PC-3 (cell line): Measurements from ENCODE around the gene OR2C1.

Experiments used
- EZH2 ChIP-seq: fragments of 300-600 bp; sonication (generic); IDR thresholded peaks from one replicate; pipeline ENCODE4 v1.6.1; 2017; ENCODE audit warnings: antibody characterized with exemption, mild to moderate bottlenecking, low read length; ENCODE audit not compliant: unreplicated experiment
- EZH2phosphoT487 ChIP-seq: fragments of 300-600 bp; sonication (generic); IDR thresholded peaks from 2 replicates; pipeline ENCODE4 v1.6.1; 2018; ENCODE audit warnings: mild to moderate bottlenecking, antibody characterized with exemption, low read length, borderline replicate concordance
- TF ChIP-seq, protein P1 (sequence below): fragments of 300-600 bp; sonication (generic); conservative IDR thresholded peaks from 2 replicates; pipeline ENCODE4 v1.5.1; 2017; ENCODE audit warnings: antibody characterized with exemption, low read depth, mild to moderate bottlenecking, low read length

DNA sequence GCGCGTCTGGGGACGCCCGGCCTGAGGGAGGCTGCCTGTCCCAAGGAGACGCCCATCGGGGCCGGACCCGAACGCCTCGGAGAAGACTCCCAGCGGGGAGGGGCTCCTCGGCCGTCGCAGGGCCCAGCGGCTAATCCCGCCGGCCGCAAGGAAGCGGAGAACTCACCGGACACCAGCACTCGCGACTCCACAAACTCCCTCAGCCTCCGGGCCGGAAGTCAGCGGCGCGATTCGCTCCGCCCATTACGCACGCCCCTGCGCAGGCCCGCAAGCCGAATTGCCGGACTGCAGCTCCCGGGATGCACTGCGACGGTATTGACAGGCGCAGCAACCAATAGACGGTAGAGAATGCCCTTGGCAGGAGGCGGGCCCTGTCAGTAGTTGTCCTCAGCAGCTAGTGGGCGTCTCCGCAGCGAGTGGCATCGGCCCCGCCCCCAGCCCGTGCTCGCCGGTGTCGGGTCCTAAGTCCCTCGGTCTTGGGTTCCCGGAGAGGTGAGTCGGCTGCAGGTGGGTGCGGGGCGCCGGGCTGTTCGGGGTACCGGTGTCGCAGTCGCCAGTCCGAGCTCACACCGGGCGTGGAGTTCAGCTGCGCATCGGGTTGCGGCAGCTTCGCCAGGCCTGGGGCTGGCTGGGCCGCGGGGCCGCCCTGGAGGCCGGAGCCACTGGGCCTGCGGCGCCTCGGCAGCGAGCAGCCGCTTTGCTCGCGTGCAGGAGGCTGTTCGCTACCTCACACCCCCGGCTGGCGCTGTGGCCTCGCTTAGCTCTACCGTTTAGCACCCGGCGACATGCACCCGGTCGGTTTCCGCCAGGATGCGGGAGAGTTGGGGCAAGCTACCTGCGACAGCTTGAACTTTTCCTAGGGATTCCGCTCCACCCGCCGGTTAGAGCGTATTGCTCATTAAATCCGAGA lies 45.3 kb downstream of the OR2C1 start, which contains the start of the genes ZNF174 and ZSCAN32:
- TF ChIP-seq EZH2phosphoT487 (no peak), EZH2 (no peak)
- TF ChIP-seq, protein P1, sequence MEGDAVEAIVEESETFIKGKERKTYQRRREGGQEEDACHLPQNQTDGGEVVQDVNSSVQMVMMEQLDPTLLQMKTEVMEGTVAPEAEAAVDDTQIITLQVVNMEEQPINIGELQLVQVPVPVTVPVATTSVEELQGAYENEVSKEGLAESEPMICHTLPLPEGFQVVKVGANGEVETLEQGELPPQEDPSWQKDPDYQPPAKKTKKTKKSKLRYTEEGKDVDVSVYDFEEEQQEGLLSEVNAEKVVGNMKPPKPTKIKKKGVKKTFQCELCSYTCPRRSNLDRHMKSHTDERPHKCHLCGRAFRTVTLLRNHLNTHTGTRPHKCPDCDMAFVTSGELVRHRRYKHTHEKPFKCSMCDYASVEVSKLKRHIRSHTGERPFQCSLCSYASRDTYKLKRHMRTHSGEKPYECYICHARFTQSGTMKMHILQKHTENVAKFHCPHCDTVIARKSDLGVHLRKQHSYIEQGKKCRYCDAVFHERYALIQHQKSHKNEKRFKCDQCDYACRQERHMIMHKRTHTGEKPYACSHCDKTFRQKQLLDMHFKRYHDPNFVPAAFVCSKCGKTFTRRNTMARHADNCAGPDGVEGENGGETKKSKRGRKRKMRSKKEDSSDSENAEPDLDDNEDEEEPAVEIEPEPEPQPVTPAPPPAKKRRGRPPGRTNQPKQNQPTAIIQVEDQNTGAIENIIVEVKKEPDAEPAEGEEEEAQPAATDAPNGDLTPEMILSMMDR = no peak
